Mesenchymal stem cell (in vitro differentiated cells and primary cell): ENCODE results near the gene EARS2.

Source experiments
- DNase-seq: peaks from one replicate; pipeline ENCODE4 v3.0.0-alpha.2; 2013
- H2AFZ ChIP-seq: one replicate; pipeline ENCODE4 v1.6.1; 2013; ENCODE audit warnings: low read depth, mild to moderate bottlenecking, control low read depth, inconsistent platforms, low read length, moderate library complexity
- H2AK5ac ChIP-seq: 2 replicates; pipeline ENCODE4 v1.6.1; 2013; ENCODE audit warnings: low read length, moderate library complexity, mild to moderate bottlenecking, inconsistent platforms; ENCODE audit not compliant: severe bottlenecking
- H2BK120ac ChIP-seq: one replicate; pipeline ENCODE4 v1.6.1; 2013; ENCODE audit warnings: low read depth, mild to moderate bottlenecking, inconsistent platforms, low read length, moderate library complexity
- H2BK12ac ChIP-seq, 2 experiments: one replicate each; pipeline ENCODE4 v1.6.1; 2013; ENCODE audit warnings: inconsistent platforms in 2 of 2, low read length in 2 of 2, mild to moderate bottlenecking in 2 of 2, moderate library complexity in 2 of 2, control low read depth in 1 of 2
- H2BK15ac ChIP-seq: one replicate; pipeline ENCODE4 v1.6.1; 2013; ENCODE audit warnings: mild to moderate bottlenecking, low read depth, inconsistent platforms; ENCODE audit not compliant: poor library complexity, severe bottlenecking
- H2BK5ac ChIP-seq: 2 replicates; pipeline ENCODE4 v1.6.1; 2013; ENCODE audit warnings: low read depth, mild to moderate bottlenecking, low read length, control low read depth, inconsistent platforms; ENCODE audit not compliant: poor library complexity, severe bottlenecking
- H3K14ac ChIP-seq, 2 experiments: one replicate each; pipeline ENCODE4 v1.6.1; 2013; ENCODE audit warnings: inconsistent platforms in 2 of 2, low read length in 2 of 2, control low read depth in 1 of 2, mild to moderate bottlenecking in 1 of 2, moderate library complexity in 1 of 2
- H3K18ac ChIP-seq, 2 experiments: one replicate each; pipeline ENCODE4 v1.6.1; 2013; ENCODE audit warnings: inconsistent platforms in 2 of 2, low read length in 2 of 2, control low read depth in 1 of 2, low read depth in 1 of 2, mild to moderate bottlenecking in 1 of 2
- H3K23ac ChIP-seq, 2 experiments: one replicate each; pipeline ENCODE4 v1.6.1; 2013; ENCODE audit warnings: inconsistent platforms in 2 of 2, low read length in 2 of 2, mild to moderate bottlenecking in 2 of 2, moderate library complexity in 2 of 2, control low read depth in 1 of 2
- H3K27ac ChIP-seq: 2 replicates; pipeline ENCODE4 v1.5.1; 2013; ENCODE audit warnings: mild to moderate bottlenecking, moderate library complexity, low read length, control low read depth, inconsistent platforms; ENCODE audit not compliant: poor library complexity, severe bottlenecking
- H3K27me3 ChIP-seq, 2 experiments: 2 replicates each; pipeline versions ENCODE4 v1.6.1 to v1.7.0; 2013; ENCODE audit warnings: low read length in 2 of 2, mild to moderate bottlenecking in 2 of 2, moderate library complexity in 2 of 2, control low read depth in 1 of 2, inconsistent platforms in 1 of 2; ENCODE audit not compliant: control insufficient read depth in 1 of 2, insufficient read depth in 1 of 2
- H3K36me3 ChIP-seq, 2 experiments: 2 replicates each; pipeline versions ENCODE4 v1.6.1 to v1.7.0; 2013; ENCODE audit warnings: low read length in 2 of 2, control low read depth in 1 of 2, inconsistent platforms in 1 of 2, low read depth in 1 of 2, mild to moderate bottlenecking in 1 of 2; ENCODE audit not compliant: insufficient read depth in 2 of 2, control insufficient read depth in 1 of 2
- H3K4ac ChIP-seq, 2 experiments: one replicate each; pipeline ENCODE4 v1.6.1; 2013; ENCODE audit warnings: inconsistent platforms in 2 of 2, low read length in 2 of 2, mild to moderate bottlenecking in 2 of 2, moderate library complexity in 2 of 2, control low read depth in 1 of 2, low read depth in 1 of 2
- H3K4me1 ChIP-seq: 2 replicates; pipeline ENCODE4 v1.6.1; 2013; ENCODE audit warnings: low read depth, low read length, control low read depth; ENCODE audit not compliant: control insufficient read depth, insufficient read depth
- H3K4me2 ChIP-seq: 2 replicates; pipeline ENCODE4 v1.6.1; 2013; ENCODE audit warnings: low read length, mild to moderate bottlenecking, inconsistent platforms; ENCODE audit not compliant: poor library complexity, severe bottlenecking
- H3K4me3 ChIP-seq, 2 experiments: 2 replicates each; pipeline versions ENCODE4 v1.5.1 to v1.7.0; 2013; ENCODE audit warnings: low read length in 2 of 2, mild to moderate bottlenecking in 2 of 2, control low read depth in 1 of 2, low read depth in 1 of 2; ENCODE audit not compliant: insufficient read depth in 1 of 2
- H3K79me1 ChIP-seq: replicated peaks from 2 replicates; pipeline ENCODE4 v1.6.1; 2013; ENCODE audit warnings: mild to moderate bottlenecking, control low read depth, low read length, inconsistent platforms; ENCODE audit not compliant: poor library complexity, severe bottlenecking
- H3K9ac ChIP-seq: 2 replicates; pipeline ENCODE4 v1.7.0; 2013; ENCODE audit warnings: mild to moderate bottlenecking, low read length, moderate library complexity
- H3K9me3 ChIP-seq: 2 replicates; pipeline ENCODE4 v1.7.0; 2013; ENCODE audit warnings: mild to moderate bottlenecking, low read length; ENCODE audit not compliant: control insufficient read depth
- H4K8ac ChIP-seq: one replicate; pipeline ENCODE4 v1.6.1; 2013; ENCODE audit warnings: inconsistent platforms, mild to moderate bottlenecking, low read length, moderate library complexity
- H4K91ac ChIP-seq: one replicate; pipeline ENCODE4 v1.6.1; 2013; ENCODE audit warnings: mild to moderate bottlenecking, low read length, inconsistent platforms
- WGBS: methylation state at CpG from one replicate; pipeline ENCODE4 v1.1.7; 2013; ENCODE audit warnings: mixed read lengths; 5-methylcytosine and 5-hydroxymethylcytosine counted together

Gene EARS2

GRCh38 chr16:23495671-23496070 is 61.5 kb downstream of the EARS2 start:
- no peak overlapping the region for H4K91ac ChIP-seq
- H3K18ac ChIP-seq: no peak overlapping the region
- 86% methylated on average over 1 of the region's 4 CpGs for WGBS
- no peaks in the 10 kb centered on the region for H3K27me3 ChIP-seq
- no peak overlapping the region for H4K8ac ChIP-seq
- no peak overlapping the region for H3K27ac ChIP-seq
- no peak overlapping the region for H3K14ac ChIP-seq
- peaks cover 46% of the 10 kb centered on the region for H3K4me1 ChIP-seq
- no peak for DNase-seq
- peaks cover 38 to 50% of the 10 kb centered on the region in 2 experiments for H3K36me3 ChIP-seq
- no peak overlapping the region for H3K4me3 ChIP-seq
- no peaks in the 10 kb centered on the region for H3K9me3 ChIP-seq
- H2AK5ac ChIP-seq: no peak overlapping the region
- H2AFZ ChIP-seq: no peak overlapping the region
- H2BK12ac ChIP-seq: no peak overlapping the region
- no peak overlapping the region for H3K9ac ChIP-seq
- no peak overlapping the region for H3K4ac ChIP-seq
- H2BK15ac ChIP-seq: no peak overlapping the region
- H3K79me1 ChIP-seq: peaks cover 29% of the 10 kb centered on the region
- no peak overlapping the region for H2BK120ac ChIP-seq
- H2BK5ac ChIP-seq: no peak overlapping the region
- H3K4me2 ChIP-seq: no peak overlapping the region
- no peak overlapping the region for H3K23ac ChIP-seq

DNA sequence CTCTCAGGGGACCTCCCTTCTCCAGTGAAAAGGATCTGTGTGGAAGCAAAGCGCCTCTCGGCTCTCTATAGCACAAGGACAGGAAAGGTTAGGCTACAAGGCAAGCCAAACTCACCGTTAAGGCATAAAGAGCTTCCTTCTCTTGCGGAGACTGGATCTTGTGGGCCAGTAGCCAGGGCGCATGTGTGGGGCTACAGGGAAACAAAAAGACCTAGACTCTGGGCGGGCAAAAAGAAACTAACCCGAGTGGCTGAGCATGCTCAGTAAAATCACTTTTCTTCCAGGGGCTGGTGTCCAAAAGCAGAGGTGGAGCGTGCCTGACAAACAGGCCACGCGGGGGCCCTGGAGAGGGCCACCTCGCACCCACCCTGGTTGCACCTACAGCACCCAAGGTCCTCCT is 63.0 kb downstream of the EARS2 start:
- Histone ChIP-seq H3K9ac (no peak overlapping the region), H3K27ac (no peak overlapping the region), H2BK5ac (no peak overlapping the region), H3K4me1 (peaks cover 39% of the 10 kb centered on the region), H3K18ac (no peak overlapping the region), H2BK12ac (no peak overlapping the region), H2AK5ac (peak overlapping the region; percentile 64), H2AFZ (no peak overlapping the region), H2BK120ac (no peak overlapping the region), H3K4me2 (no peak overlapping the region), H4K91ac (no peak overlapping the region), H3K79me1 (peaks cover 32% of the 10 kb centered on the region), H3K9me3 (no peaks in the 10 kb centered on the region), H3K36me3 (peaks cover 35 to 64% of the 10 kb centered on the region in 2 experiments), H3K14ac (no peak overlapping the region), H2BK15ac (no peak overlapping the region), H3K4me3 (no peak overlapping the region), H4K8ac (no peak overlapping the region), H3K23ac (no peak overlapping the region), H3K27me3 (no peaks in the 10 kb centered on the region), H3K4ac (no peak overlapping the region)
- 97% methylated on average over 11 of the region's 11 CpGs for WGBS
- DNase-seq: no peak

DNA sequence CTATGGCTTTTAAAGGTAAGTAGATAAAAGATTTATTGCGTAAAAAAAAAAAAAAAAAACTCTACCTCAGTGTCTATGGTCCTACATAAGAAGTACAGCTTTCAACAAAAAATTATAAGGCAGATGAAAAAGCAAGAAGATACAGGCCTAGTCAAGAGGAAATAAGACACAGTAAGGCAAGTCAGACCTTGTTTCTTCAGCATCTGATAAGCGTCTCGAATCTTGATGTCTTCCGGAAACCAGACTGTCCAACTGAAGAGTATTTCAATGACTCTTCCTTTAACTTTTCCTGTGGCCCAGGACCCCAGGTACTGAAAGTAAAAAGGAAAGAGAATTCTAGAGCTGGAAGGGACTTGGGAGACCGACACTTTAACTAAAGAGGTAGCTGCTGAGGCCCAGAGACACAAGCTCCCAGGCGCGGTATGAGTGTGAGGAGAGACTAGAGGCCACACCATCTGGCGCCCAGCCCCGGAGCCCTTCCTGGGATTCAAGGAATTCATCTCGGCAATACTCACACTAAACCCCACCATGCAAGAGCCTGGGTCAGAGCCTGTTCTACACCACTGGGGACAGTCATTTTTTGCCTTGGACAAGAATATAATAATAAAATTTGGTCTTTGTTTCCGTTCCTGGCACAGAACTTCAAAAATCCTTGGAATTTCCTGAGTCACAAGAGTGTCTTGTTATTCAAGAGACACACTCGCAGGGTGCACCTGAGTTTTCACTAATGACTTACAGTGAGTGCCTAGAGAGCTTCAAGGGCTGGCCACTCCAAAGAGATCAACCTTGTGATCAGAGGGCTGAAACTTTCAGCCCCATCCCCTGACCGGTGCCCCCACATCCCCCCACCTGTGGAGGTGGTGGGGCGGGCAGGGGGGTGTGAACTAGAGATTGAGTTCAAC is 65.4 kb downstream of the EARS2 start:
- Histone ChIP-seq H3K14ac (no peak overlapping the region), H3K9ac (no peak overlapping the region), H3K79me1 (peaks cover 46% of the 10 kb centered on the region), H4K8ac (no peak overlapping the region), H2BK120ac (no peak overlapping the region), H4K91ac (no peak overlapping the region), H3K27ac (peak overlapping the region; percentile 72), H2AK5ac (peak overlapping the region; percentile 76), H2AFZ (no peak overlapping the region), H2BK15ac (no peak overlapping the region), H3K27me3 (no peaks in the 10 kb centered on the region), H3K18ac (no peak overlapping the region), H3K4me3 (no peak overlapping the region), H3K9me3 (no peaks in the 10 kb centered on the region), H3K23ac (no peak overlapping the region), H2BK12ac (no peak overlapping the region), H3K4me2 (peak overlapping the region; percentile 43), H2BK5ac (peak overlapping the region; percentile 38), H3K4ac (no peak overlapping the region), H3K4me1 (peaks cover 31% of the 10 kb centered on the region), H3K36me3 (peaks cover 55 to 87% of the 10 kb centered on the region in 2 experiments)
- WGBS: 85% methylated on average over 11 of the region's 14 CpGs
- no peak for DNase-seq

DNA sequence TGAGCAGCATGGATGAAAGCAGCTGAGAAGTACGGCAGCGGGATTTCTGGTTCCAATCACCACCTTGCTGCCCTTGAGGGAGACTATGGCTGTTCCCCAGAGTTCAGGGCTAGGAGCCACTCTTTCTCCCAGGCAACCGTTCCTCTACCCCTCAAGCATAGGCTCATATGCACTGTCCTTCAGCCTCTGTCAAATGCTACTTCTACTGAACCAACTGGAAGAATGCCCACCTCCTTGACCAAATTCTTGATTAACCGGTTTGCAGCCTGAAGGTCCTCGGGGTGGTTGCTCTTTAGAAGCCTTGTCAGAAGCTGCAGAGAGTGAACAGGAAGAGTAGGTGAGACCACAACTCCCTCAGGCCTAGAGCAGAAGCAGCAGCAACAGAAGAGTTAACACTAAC is 70.7 kb downstream of the EARS2 start:
- no peak overlapping the region for H2BK15ac ChIP-seq
- H3K36me3 ChIP-seq: peaks cover 61 to 92% of the 10 kb centered on the region in 2 experiments
- no peak overlapping the region for H3K27ac ChIP-seq
- 91% methylated on average over 5 of the region's 5 CpGs for WGBS
- H4K8ac ChIP-seq: no peak overlapping the region
- no peak overlapping the region for H3K18ac ChIP-seq
- H3K4me2 ChIP-seq: no peak overlapping the region
- no peak overlapping the region for H2BK120ac ChIP-seq
- H4K91ac ChIP-seq: no peak overlapping the region
- no peaks in the 10 kb centered on the region for H3K4me1 ChIP-seq
- H3K79me1 ChIP-seq: peaks cover 26% of the 10 kb centered on the region
- no peak for DNase-seq
- no peak overlapping the region for H3K23ac ChIP-seq
- H3K14ac ChIP-seq: no peak overlapping the region
- H2AFZ ChIP-seq: no peak overlapping the region
- H3K27me3 ChIP-seq: no peaks in the 10 kb centered on the region
- no peak overlapping the region for H3K9ac ChIP-seq
- H2BK12ac ChIP-seq: no peak overlapping the region
- H3K4me3 ChIP-seq: no peak overlapping the region
- H2AK5ac ChIP-seq: no peak overlapping the region
- no peak overlapping the region for H2BK5ac ChIP-seq
- H3K9me3 ChIP-seq: no peaks in the 10 kb centered on the region
- H3K4ac ChIP-seq: no peak overlapping the region
